SK-N-SH (cell line): ENCODE measurements around the gene PLPPR2. TPM values are rescaled to one million over a fixed set of nuclear protein-coding genes. Genes with fewer than 3 reads are reported as not detected.

Source experiments
- polyA plus RNA-seq, 3 experiments: library from polyadenylated mRNA; depleted of rRNA; stranded (reverse); fragments of >200 nt; gene quantifications; 2 replicates each; pipeline ENCODE4 v1.2.3, GENCODE V29; 2012
- small RNA-seq, 7 experiments: library from RNA; depleted of rRNA; stranded (forward); fragments of <200 nt; gene quantifications; one replicate each; pipeline ENCODE3, GENCODE V24; 2012

The PLPPR2 gene
- polyA plus RNA-seq, 1 of the 3 experiments (the other 2 are of a cell fraction), result 26.2 TPM

Small RNAs within 50 kb of the gene (small RNA-seq; reads per million reads assigned to genes)
- gene RF00019, result 0 reads per million in 7 experiments

Other genes starting within 250 kb of the PLPPR2 start
- 12.7 and 18.9 TPM in 2 replicates for gene SPC24, start 199.7 kb upstream of the PLPPR2 start, polyA plus RNA-seq (2012; rRNA removed)
- 63.9 and 92.4 TPM in 2 replicates for gene KANK2, start 157.9 kb upstream of the PLPPR2 start, polyA plus RNA-seq (2012; rRNA removed)
- 0.21 TPM in 1 of 2 replicates, not detected in the other for gene ANGPTL8, start 115.8 kb upstream of the PLPPR2 start, polyA plus RNA-seq (2012; rRNA removed)
- 14.0 and 18.3 TPM in 2 replicates for gene DOCK6, start 92.9 kb upstream of the PLPPR2 start, polyA plus RNA-seq (2012; rRNA removed)
- gene TSPAN16, start 59.3 kb upstream of the PLPPR2 start, polyA plus RNA-seq (2012; rRNA removed), result not detected in 2 replicates
- gene RAB3D, start 15.8 kb upstream of the PLPPR2 start, polyA plus RNA-seq (2012; rRNA removed), result 25.0 and 27.0 TPM in 2 replicates
- 209 and 219 TPM in 2 replicates for gene TMEM205, start 9.2 kb upstream of the PLPPR2 start, polyA plus RNA-seq (2012; rRNA removed)
- 25.2 and 30.1 TPM in 2 replicates for gene CCDC159, start 8.9 kb upstream of the PLPPR2 start, polyA plus RNA-seq (2012; rRNA removed)
- gene SWSAP1, start 19.2 kb downstream of the PLPPR2 start, polyA plus RNA-seq (2012; rRNA removed), result 2.8 and 3.0 TPM in 2 replicates
- gene EPOR, start 28.9 kb downstream of the PLPPR2 start, polyA plus RNA-seq (2012; rRNA removed), result 15.4 and 16.8 TPM in 2 replicates
- gene RGL3, start 63.9 kb downstream of the PLPPR2 start, polyA plus RNA-seq (2012; rRNA removed), result 13.3 and 13.5 TPM in 2 replicates
- gene ODAD3, start 79.7 kb downstream of the PLPPR2 start, polyA plus RNA-seq (2012; rRNA removed), result 3.2 and 4.2 TPM in 2 replicates
- 198 and 502 TPM in 2 replicates for gene PRKCSH, start 80.2 kb downstream of the PLPPR2 start, polyA plus RNA-seq (2012; rRNA removed)
- gene ELAVL3, start 125.6 kb downstream of the PLPPR2 start, polyA plus RNA-seq (2012; rRNA removed), result 0.48 and 0.68 TPM in 2 replicates
- 14.5 and 14.7 TPM in 2 replicates for gene ZNF653, start 150.4 kb downstream of the PLPPR2 start, polyA plus RNA-seq (2012; rRNA removed)
- 35.6 and 43.8 TPM in 2 replicates for gene ECSIT, start 173.7 kb downstream of the PLPPR2 start, polyA plus RNA-seq (2012; rRNA removed)
- gene CNN1, start 183.4 kb downstream of the PLPPR2 start, polyA plus RNA-seq (2012; rRNA removed), result 4.6 and 6.6 TPM in 2 replicates
- 139 and 157 TPM in 2 replicates for gene ELOF1, start 203.8 kb downstream of the PLPPR2 start, polyA plus RNA-seq (2012; rRNA removed)
- 0.87 and 1.6 TPM in 2 replicates for gene ACP5, start 222.2 kb downstream of the PLPPR2 start, polyA plus RNA-seq (2012; rRNA removed)
- 5.8 and 9.1 TPM in 2 replicates for gene ZNF627, start 242.1 kb downstream of the PLPPR2 start, polyA plus RNA-seq (2012; rRNA removed)